Left ventricle myocardium inferior (tissue), 1 donor: Measurements from ENCODE around the gene NRG3. TPM values are rescaled to one million over a fixed set of nuclear protein-coding genes. Genes with fewer than 3 reads are reported as not detected.
"Not testable (repeated sequence)": the region's sequence is repeated elsewhere in the genome, so short reads cannot be mapped to it uniquely, and the experiment has no call there.

ENCODE experiments used
- DNase-seq: peaks from one replicate; pipeline ENCODE4 v3.0.0-alpha.2; 2020
- H3K27ac ChIP-seq: fragments of 200-600 bp; replicated peaks from 2 replicates; pipeline ENCODE4 v1.8.0; 2021
- H3K27me3 ChIP-seq: fragments of 200-600 bp; 2 replicates; pipeline ENCODE4 v1.8.0; 2021; ENCODE audit warnings: low read depth
- H3K36me3 ChIP-seq: fragments of 200-600 bp; 2 replicates; pipeline ENCODE4 v1.8.0; 2021
- H3K4me1 ChIP-seq: fragments of 200-600 bp; 2 replicates; pipeline ENCODE4 v1.8.0; 2021
- H3K4me3 ChIP-seq: fragments of 200-600 bp; 2 replicates; pipeline ENCODE4 v1.8.0; 2021; ENCODE audit warnings: mild to moderate bottlenecking, moderate library complexity
- H3K9me3 ChIP-seq: fragments of 200-600 bp; replicated peaks from 2 replicates; pipeline ENCODE4 v1.8.0; 2021
- intact Hi-C: fragments of 100-400 bp; cut with micrococcal nuclease; formaldehyde crosslinking; loops from one replicate; pipeline ENCODE4 v1.11.0; 2022
- total RNA-seq: library from RNA; stranded (reverse); fragmentation: NEBNext Ultra II Directional; extraction: Animal tissue kit (Norgen Biotek cat#: 25700); gene quantifications from one replicate; pipeline ENCODE4 v1.2.1, GENCODE V29; 2021
- TF ChIP-seq, protein P1 (sequence below): fragments of 200-600 bp; IDR thresholded peaks from 2 replicates; pipeline ENCODE4 v1.8.0; 2021; ENCODE audit warnings: antibody characterized with exemption, mild to moderate bottlenecking, borderline replicate concordance
- donor health status: DM: no; HTN: yes; CAD: no; lungs with severe emphysema.

Gene NRG3
- total RNA-seq, 1 donor from 2014 or later, result 0.11 TPM

DNA sequence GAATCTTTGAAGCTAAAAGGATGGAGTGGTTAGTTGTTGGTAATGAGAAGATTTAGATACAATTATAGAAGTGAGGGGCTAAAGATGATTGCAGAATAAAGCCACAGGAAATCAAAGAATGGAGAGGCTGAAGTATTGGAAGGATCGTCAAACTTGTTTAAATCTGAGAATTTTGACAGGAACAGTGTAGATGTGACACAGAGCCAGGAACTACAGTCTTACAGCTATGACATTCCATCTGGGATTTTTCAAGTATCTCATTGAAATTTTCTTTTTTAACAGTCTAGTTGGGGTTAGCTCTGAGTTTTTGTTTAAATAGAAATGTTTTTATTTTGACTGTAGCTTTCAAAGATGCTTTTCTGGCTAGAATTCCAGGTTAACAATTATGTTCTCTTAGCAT, 181.4 kb downstream of the NRG3 start:
- Histone ChIP-seq H3K36me3 (no peaks in the 10 kb centered on the region), H3K4me3 (no peak overlapping the region), H3K9me3 (peaks cover 44% of the 10 kb centered on the region), H3K27ac (no peak overlapping the region), H3K27me3 (no peaks in the 10 kb centered on the region), H3K4me1 (no peaks in the 10 kb centered on the region)
- TF ChIP-seq, protein P1, sequence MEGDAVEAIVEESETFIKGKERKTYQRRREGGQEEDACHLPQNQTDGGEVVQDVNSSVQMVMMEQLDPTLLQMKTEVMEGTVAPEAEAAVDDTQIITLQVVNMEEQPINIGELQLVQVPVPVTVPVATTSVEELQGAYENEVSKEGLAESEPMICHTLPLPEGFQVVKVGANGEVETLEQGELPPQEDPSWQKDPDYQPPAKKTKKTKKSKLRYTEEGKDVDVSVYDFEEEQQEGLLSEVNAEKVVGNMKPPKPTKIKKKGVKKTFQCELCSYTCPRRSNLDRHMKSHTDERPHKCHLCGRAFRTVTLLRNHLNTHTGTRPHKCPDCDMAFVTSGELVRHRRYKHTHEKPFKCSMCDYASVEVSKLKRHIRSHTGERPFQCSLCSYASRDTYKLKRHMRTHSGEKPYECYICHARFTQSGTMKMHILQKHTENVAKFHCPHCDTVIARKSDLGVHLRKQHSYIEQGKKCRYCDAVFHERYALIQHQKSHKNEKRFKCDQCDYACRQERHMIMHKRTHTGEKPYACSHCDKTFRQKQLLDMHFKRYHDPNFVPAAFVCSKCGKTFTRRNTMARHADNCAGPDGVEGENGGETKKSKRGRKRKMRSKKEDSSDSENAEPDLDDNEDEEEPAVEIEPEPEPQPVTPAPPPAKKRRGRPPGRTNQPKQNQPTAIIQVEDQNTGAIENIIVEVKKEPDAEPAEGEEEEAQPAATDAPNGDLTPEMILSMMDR, result no peak
- intact Hi-C loops, result no loop called here
- no peak for DNase-seq

DNA sequence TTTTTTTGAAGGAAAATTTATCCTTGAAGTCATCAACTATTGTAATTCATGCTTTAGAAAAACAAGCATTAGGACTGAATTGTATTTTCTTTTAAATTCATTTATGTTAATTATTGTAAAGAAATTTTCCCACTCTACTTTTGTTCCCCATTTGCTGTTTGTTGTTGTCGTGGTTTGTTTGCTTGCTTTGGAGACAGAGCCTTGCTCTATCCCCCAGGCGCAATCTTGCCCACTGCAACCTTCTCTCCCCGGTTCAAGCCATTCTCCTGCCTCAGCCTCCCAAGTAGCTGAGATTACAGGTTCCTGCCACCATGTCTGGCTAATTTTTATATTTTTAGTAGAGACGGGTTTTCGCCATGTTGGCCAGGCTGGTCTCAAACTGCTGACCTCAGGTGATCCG, 192.2 kb downstream of the NRG3 start:
- DNase-seq, intact Hi-C loops, H3K4me3 ChIP-seq, H3K27me3 ChIP-seq, H3K4me1 ChIP-seq, H3K36me3 ChIP-seq, H3K27ac ChIP-seq: not testable (repeated sequence)
- H3K9me3 ChIP-seq, result peaks cover 11% of the 10 kb centered on the region

DNA sequence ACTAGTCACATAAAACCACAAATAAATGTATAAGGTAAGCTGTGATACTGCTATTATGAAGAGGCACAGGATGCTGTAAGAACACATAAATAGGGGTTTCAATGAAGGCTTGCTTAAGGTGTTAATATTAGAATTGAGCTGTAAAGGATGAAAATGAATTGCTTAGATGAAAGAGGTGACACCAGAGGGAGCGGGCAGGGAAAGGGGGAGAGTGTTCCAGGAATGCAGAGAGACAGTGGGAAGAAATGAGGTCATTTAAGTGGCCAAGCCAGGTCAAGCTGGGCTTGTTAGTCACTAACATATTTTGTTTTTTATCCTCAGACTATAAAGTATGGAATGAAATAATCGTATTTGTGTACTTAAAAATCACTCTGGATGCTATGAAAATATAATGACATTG, 193.5 kb downstream of the NRG3 start:
- DNase-seq, result no peak
- H3K36me3 ChIP-seq, result no peaks in the 10 kb centered on the region
- H3K4me1 ChIP-seq, result no peaks in the 10 kb centered on the region
- intact Hi-C loops, result no loop called here
- no peak overlapping the region for H3K27ac ChIP-seq
- H3K4me3 ChIP-seq, result no peak overlapping the region
- peaks cover 10% of the 10 kb centered on the region for H3K9me3 ChIP-seq
- no peaks in the 10 kb centered on the region for H3K27me3 ChIP-seq
- TF ChIP-seq, protein P1, result no peak

DNA sequence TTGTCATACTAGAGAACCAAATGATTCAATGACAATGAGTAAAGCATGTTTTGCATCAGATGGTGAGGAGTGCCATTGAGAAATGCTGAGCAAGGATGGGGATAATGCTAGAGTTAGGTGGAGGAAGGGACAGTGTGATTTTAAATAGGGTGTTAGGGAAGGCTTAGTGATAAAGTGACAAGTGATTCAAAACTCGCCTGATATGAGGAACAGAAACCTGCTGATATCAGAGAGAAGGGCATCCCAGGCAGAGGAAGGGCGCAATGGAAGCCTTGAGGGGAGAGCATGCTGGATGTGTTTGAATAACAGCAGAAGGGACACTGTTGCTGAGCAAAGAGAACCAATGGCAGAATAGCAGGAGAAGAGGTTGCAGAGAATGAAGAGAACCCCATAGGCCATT, 196.2 kb downstream of the NRG3 start:
- H3K4me3 ChIP-seq, result no peak overlapping the region
- TF ChIP-seq, protein P1, result no peak
- intact Hi-C loops, result no loop called here
- no peaks in the 10 kb centered on the region for H3K4me1 ChIP-seq
- no peaks in the 10 kb centered on the region for H3K9me3 ChIP-seq
- H3K27me3 ChIP-seq, result no peaks in the 10 kb centered on the region
- no peak overlapping the region for H3K27ac ChIP-seq
- no peaks in the 10 kb centered on the region for H3K36me3 ChIP-seq
- DNase-seq, result no peak

DNA sequence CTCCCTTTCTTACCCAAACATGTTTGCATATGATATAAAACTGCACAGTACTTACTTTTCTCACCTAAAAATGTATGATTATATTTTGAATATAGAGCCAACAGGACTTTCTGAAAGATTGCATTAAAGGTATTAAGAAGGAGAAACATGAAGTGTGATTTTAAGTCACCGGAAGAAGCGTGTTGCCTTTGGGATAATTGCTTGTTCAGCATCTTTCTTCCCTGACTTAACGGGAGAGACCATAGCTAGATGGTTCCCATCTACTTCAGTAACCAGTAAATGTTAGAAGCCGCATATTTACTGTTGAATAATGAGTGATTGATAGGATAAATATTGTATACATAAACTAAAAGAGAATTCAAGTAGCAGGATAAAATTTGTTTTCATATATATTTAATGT, 197.1 kb downstream of the NRG3 start:
- H3K9me3 ChIP-seq, result no peaks in the 10 kb centered on the region
- no peaks in the 10 kb centered on the region for H3K27me3 ChIP-seq
- no peaks in the 10 kb centered on the region for H3K36me3 ChIP-seq
- TF ChIP-seq, protein P1, result no peak
- no peak overlapping the region for H3K27ac ChIP-seq
- no peak for DNase-seq
- no peaks in the 10 kb centered on the region for H3K4me1 ChIP-seq
- H3K4me3 ChIP-seq, result no peak overlapping the region
- intact Hi-C loops, result no loop called here

DNA sequence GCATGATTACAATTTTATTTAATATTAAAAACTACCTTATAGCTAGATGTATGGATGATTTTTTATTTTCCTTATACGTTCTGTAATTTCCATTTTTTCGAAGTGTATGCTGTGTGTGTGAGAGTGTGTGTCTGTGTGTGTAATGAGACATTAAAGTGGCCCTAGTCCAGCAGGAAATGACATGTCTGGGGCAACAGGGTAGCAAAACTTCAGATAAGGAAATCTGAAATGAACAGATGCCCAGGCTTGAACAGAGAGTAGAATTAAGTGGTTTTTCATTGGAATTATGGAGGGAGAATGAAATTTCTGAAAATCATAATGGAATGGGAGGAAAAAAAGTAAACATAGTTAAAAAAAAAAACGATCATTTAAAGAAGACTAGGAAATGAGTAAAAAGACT, 200.6 kb downstream of the NRG3 start:
- DNase-seq, result no peak
- Histone ChIP-seq H3K9me3 (peaks cover 5% of the 10 kb centered on the region), H3K36me3 (no peaks in the 10 kb centered on the region), H3K27ac (no peak overlapping the region), H3K27me3 (no peaks in the 10 kb centered on the region), H3K4me1 (no peaks in the 10 kb centered on the region), H3K4me3 (no peak overlapping the region)
- intact Hi-C loops, result no loop called here
- TF ChIP-seq, protein P1, result no peak
